Naive thymus-derived CD4-positive, alpha-beta T cell (primary cell): ENCODE measurements around the gene OPA1. TPM values are rescaled to one million over a fixed set of nuclear protein-coding genes. Genes with fewer than 3 reads are reported as not detected.

ENCODE experiments used
- ATAC-seq: fragments of 150-1000 bp; cut with Tn5 transposase; 2 replicates; pipeline ENCODE4 v1.10.0; 2021; ENCODE audit warnings: mild to moderate bottlenecking, moderate library complexity
- CTCF ChIA-PET: fragments of 350-600 bp; sonication (Branson Sonifier 250); formaldehyde crosslinking; loops from one replicate; lab custom pipeline; 2021; ENCODE audit warnings: antibody characterized with exemption; lab: Charles Lee
- POLR2A ChIA-PET: fragments of 350-600 bp; sonication (Branson Sonifier 250); formaldehyde crosslinking; loops from one replicate; lab custom pipeline; 2021; ENCODE audit warnings: antibody characterized with exemption, inconsistent platforms; lab: Charles Lee
- DNase-seq, 9 donors: peaks; one replicate each; pipeline versions ENCODE4 v3.0.0 to v3.0.0-alpha.2; 2020 to 2022; ENCODE audit warnings: mixed read lengths in 1 of 9
- H3K27ac ChIP-seq: one replicate; pipeline ENCODE4 v1.7.0; 2013; ENCODE audit warnings: mild to moderate bottlenecking, low read depth, low read length, moderate library complexity
- H3K27me3 ChIP-seq, 2 donors: one replicate each; pipeline ENCODE4 v1.7.0; 2013; ENCODE audit warnings: low read length in 2 of 2, mild to moderate bottlenecking in 2 of 2, moderate library complexity in 2 of 2; ENCODE audit not compliant: control insufficient read depth in 2 of 2, insufficient read depth in 2 of 2
- H3K36me3 ChIP-seq, 3 experiments: 1 replicate in 2 of 3; 2 replicates in 1 of 3; pipeline ENCODE4 v1.7.0; 2013; ENCODE audit warnings: low read length in 3 of 3, mild to moderate bottlenecking in 3 of 3, moderate library complexity in 1 of 3; ENCODE audit not compliant: insufficient read depth in 3 of 3, control insufficient read depth in 2 of 3
- H3K4me1 ChIP-seq, 2 donors: one replicate each; pipeline ENCODE4 v1.7.0; 2013; ENCODE audit warnings: low read length in 2 of 2, mild to moderate bottlenecking in 2 of 2, moderate library complexity in 1 of 2; ENCODE audit not compliant: control insufficient read depth in 2 of 2, insufficient read depth in 2 of 2
- H3K4me3 ChIP-seq: 2 replicates; pipeline ENCODE4 v1.7.0; 2013; ENCODE audit warnings: mild to moderate bottlenecking, low read length
- H3K9me3 ChIP-seq, 3 experiments: 1 replicate in 2 of 3; 2 replicates in 1 of 3; pipeline ENCODE4 v1.7.0; 2013; ENCODE audit warnings: low read length in 3 of 3; ENCODE audit not compliant: control insufficient read depth in 2 of 3
- H3K27ac Mint-ChIP-seq, 9 donors: one replicate each; pipeline ENCODE4 v1.8.0; 2020 to 2022; ENCODE audit warnings: mixed read lengths in 9 of 9, mild to moderate bottlenecking in 8 of 9, moderate library complexity in 5 of 9, inconsistent platforms in 2 of 9
- H3K27me3 Mint-ChIP-seq, 5 donors: one replicate each; pipeline ENCODE4 v1.8.0; 2021 to 2022; ENCODE audit warnings: mixed read lengths in 5 of 5, mild to moderate bottlenecking in 1 of 5
- H3K36me3 Mint-ChIP-seq, 5 donors: one replicate each; pipeline ENCODE4 v1.8.0; 2020 to 2022; ENCODE audit warnings: mixed read lengths in 5 of 5, mild to moderate bottlenecking in 3 of 5, inconsistent platforms in 1 of 5
- H3K4me1 Mint-ChIP-seq, 7 donors: one replicate each; pipeline ENCODE4 v1.8.0; 2020 to 2022; ENCODE audit warnings: mixed read lengths in 7 of 7, mild to moderate bottlenecking in 3 of 7, inconsistent platforms in 1 of 7
- H3K4me3 Mint-ChIP-seq, 10 donors: one replicate each; pipeline ENCODE4 v1.8.0; 2020 to 2022; ENCODE audit warnings: mild to moderate bottlenecking in 10 of 10, mixed read lengths in 10 of 10, moderate library complexity in 6 of 10, inconsistent platforms in 2 of 10
- H3K9me3 Mint-ChIP-seq, 11 donors: one replicate each; pipeline ENCODE4 v1.8.0; 2020 to 2022; ENCODE audit warnings: mixed read lengths in 11 of 11, mild to moderate bottlenecking in 4 of 11, inconsistent platforms in 1 of 11, moderate library complexity in 1 of 11
- intact Hi-C, 2 donors: fragments of 100-400 bp; cut with micrococcal nuclease; formaldehyde crosslinking; loops; one replicate each; pipeline ENCODE4 v1.15.1; 2023
- polyA plus RNA-seq, 2 donors: library from polyadenylated mRNA; unstranded; fragments of 300-500 nt; fragmentation: Illumina TruSeq; gene quantifications; one replicate each; pipeline ENCODE4 v1.2.3, GENCODE V29; 2021
- total RNA-seq, 6 experiments: library from RNA in 5 of 6; stranded (reverse) in 5 of 6; gene quantifications; 1 replicate in 5 of 6; 2 replicates in 1 of 6; pipeline ENCODE4 v1.2.3 and lab custom pipeline; 2021 to 2026

The OPA1 gene
- total and polyA plus RNA-seq, 7 experiments from 2014 or later = 22.9 to 70.0 (median 53.4) TPM

DNA sequence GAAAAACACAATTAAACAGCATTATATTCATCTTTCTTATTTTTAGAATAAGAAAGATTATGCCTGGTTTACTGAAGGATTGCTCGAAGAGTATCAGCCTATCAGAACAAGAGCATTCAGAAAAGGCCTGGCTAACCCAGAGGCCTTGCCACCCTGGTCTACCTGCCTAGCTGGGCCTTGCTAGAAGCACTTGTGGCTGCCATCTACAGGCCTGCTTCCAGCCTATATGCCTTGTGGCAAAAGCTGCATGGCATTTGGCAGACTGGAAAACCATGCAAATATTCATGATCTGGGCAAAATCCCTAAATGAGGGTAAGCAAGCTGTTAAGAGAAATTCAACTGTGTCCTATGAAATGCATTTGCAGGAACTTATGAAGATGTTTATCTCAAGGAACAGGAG, 29.0 kb upstream of the OPA1 start:
- ChIA-PET CTCF (no interaction called here), POLR2A (no interaction called here)
- Histone ChIP-seq H3K27ac (no peak overlapping the region), H3K9me3 (no peaks in the 10 kb centered on the region), H3K27me3 (no peaks in the 10 kb centered on the region), H3K36me3 (no peaks in the 10 kb centered on the region), H3K4me3 (no peak overlapping the region), H3K4me1 (no peaks in the 10 kb centered on the region)
- H3K27ac Mint-ChIP-seq = no peak overlapping the region
- H3K9me3 Mint-ChIP-seq = no peaks in the 10 kb centered on the region
- peaks cover 0 to 2% (median 0%) of the 10 kb centered on the region in 5 donors for H3K36me3 Mint-ChIP-seq
- DNase-seq (no peak), ATAC-seq (no peak)
- H3K4me1 Mint-ChIP-seq = no peaks in the 10 kb centered on the region
- H3K4me3 Mint-ChIP-seq = no peak overlapping the region
- no peaks in the 10 kb centered on the region for H3K27me3 Mint-ChIP-seq
- intact Hi-C loops = no loop called here

DNA sequence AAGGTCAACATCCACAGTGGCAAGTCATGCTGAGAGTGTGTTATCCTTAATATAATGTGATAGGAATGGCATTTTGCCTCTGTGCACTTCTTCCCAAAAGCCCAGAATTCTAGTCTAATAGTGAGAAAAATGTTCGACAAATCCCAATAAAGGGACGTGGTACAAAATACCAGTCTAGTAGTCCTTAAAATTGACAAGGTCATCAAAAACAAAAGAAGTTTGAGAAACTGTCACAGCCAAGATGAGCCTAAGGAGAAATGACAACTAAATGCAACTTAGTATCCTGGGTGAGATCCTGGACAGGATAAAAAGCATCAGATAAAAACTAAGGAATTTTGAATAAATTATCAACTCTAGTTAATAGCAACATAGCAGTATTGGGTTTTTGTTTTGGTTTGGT, 23.9 kb upstream of the OPA1 start:
- Histone ChIP-seq H3K27ac (no peak overlapping the region), H3K36me3 (no peaks in the 10 kb centered on the region), H3K4me1 (no peaks in the 10 kb centered on the region), H3K9me3 (no peaks in the 10 kb centered on the region), H3K4me3 (no peak overlapping the region), H3K27me3 (no peaks in the 10 kb centered on the region)
- Mint-ChIP-seq H3K36me3 (no peaks in the 10 kb centered on the region), H3K9me3 (no peaks in the 10 kb centered on the region), H3K27me3 (no peaks in the 10 kb centered on the region), H3K27ac (no peak overlapping the region), H3K4me1 (peaks cover 0 to 5% (median 0%) of the 10 kb centered on the region in 7 donors), H3K4me3 (no peak overlapping the region)
- no peak for DNase-seq
- intact Hi-C loops = no loop called here
- no peak for ATAC-seq
- POLR2A ChIA-PET = no interaction called here
- CTCF ChIA-PET = no interaction called here

DNA sequence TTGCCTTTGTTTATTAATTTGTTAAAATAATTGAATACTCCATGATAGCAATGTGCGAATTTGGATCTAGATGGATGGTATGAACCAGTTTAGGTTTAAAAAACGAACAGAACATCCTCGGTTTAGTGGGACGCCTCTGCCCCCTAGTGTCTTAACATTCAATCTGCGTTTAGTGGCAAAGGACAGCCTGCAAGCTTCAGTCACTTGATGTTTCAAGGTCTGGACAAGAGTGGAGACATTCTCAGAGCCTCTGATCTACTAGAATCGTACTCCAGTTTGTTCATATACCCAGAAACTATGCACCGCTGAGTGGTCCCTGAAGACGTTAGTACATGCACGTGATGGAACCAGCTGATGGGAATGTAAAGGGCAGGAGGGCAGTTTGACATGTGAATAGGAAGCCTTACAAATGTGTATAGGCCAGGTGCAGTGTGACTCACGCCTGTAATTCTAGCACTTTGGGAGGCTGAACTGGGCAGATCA, 20.5 kb upstream of the OPA1 start:
- Histone ChIP-seq H3K27ac (no peak overlapping the region), H3K36me3 (no peaks in the 10 kb centered on the region), H3K27me3 (no peaks in the 10 kb centered on the region), H3K4me3 (no peak overlapping the region), H3K9me3 (no peaks in the 10 kb centered on the region), H3K4me1 (no peaks in the 10 kb centered on the region)
- Mint-ChIP-seq H3K4me1 (peaks cover 0 to 5% (median 0%) of the 10 kb centered on the region in 7 donors), H3K4me3 (no peak overlapping the region), H3K9me3 (no peaks in the 10 kb centered on the region), H3K36me3 (no peaks in the 10 kb centered on the region), H3K27me3 (no peaks in the 10 kb centered on the region), H3K27ac (no peak overlapping the region)
- ATAC-seq = peak; percentile 79
- intact Hi-C loops = loop anchor here (1.0 to 10.0 kb wide), 8 partner anchors 111 to 1385 kb away; no protein-coding TSS in a partner anchor
- POLR2A ChIA-PET = no interaction called here
- peak in 8 of 9 donors; percentile 7 to 49 (median 43) for DNase-seq
- CTCF ChIA-PET = interaction anchor here (0.6 to 1.8 kb wide), 3 partner anchors 33 to 759 kb away, joined by 3 to 8 read pairs (median 3); no protein-coding TSS in a partner anchor

DNA sequence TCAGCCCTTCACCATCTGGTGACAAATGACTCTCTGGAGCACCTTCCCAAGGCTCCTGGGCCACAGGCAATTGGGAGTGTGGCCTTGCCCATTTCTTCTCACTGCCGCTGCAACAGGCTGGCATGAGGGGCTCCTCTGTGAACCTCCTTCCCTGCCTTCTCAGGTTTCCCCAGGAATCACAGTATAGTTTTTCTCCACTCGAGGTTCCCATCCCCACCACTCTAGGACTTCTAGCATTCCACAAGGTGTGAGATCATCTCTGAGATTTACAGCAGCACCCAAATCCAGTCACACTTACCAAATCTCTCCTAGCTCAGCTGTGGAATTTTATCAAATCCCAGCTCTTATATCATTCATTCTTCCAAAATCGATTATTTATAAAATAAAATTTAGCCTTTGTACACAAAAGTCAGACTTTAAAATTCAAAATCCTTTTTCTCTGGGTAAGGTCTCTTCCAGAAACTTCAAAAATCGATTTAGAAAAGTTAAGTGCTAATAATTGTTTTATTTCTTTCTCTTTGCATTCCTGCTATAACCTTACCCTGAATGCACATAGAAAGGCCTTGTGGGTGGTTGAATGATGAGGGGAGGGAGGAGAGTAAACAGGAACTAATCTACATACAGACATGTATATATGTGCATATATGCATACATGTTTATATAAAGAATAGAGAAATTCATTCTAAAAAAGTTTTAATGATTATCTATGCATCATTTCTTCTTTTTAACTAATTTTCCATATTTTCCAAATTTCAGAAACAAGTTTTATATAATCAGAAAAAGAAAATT, 19.4 kb upstream of the OPA1 start:
- ATAC-seq = no peak
- no peaks in the 10 kb centered on the region for H3K4me1 ChIP-seq
- Mint-ChIP-seq H3K36me3 (peaks cover 0 to 3% (median 0%) of the 10 kb centered on the region in 5 donors), H3K4me1 (peaks cover 0 to 5% (median 0%) of the 10 kb centered on the region in 7 donors), H3K9me3 (no peaks in the 10 kb centered on the region), H3K27ac (no peak overlapping the region), H3K27me3 (no peaks in the 10 kb centered on the region), H3K4me3 (no peak overlapping the region)
- POLR2A ChIA-PET = no interaction called here
- H3K27ac ChIP-seq = no peak overlapping the region
- CTCF ChIA-PET = interaction anchor here (0.7 to 1.8 kb wide), 2 partner anchors 118 to 761 kb away, joined by 4 to 8 read pairs; no protein-coding TSS in a partner anchor
- no peaks in the 10 kb centered on the region for H3K36me3 ChIP-seq
- intact Hi-C loops = loop anchor here (5.0 to 10.0 kb wide), 3 partner anchors 379 to 1386 kb away; no protein-coding TSS in a partner anchor
- no peaks in the 10 kb centered on the region for H3K9me3 ChIP-seq
- DNase-seq = no peak
- no peaks in the 10 kb centered on the region for H3K27me3 ChIP-seq
- H3K4me3 ChIP-seq = no peak overlapping the region

GRCh38 chr3:193574488-193575070, 18.4 kb upstream of the OPA1 start:
- CTCF ChIA-PET = no interaction called here
- Histone ChIP-seq H3K27ac (no peak overlapping the region), H3K4me3 (no peak overlapping the region), H3K4me1 (no peaks in the 10 kb centered on the region), H3K9me3 (no peaks in the 10 kb centered on the region), H3K36me3 (no peaks in the 10 kb centered on the region), H3K27me3 (no peaks in the 10 kb centered on the region)
- no peaks in the 10 kb centered on the region for H3K9me3 Mint-ChIP-seq
- no peak for DNase-seq
- peaks cover 0 to 5% (median 0%) of the 10 kb centered on the region in 7 donors for H3K4me1 Mint-ChIP-seq
- H3K36me3 Mint-ChIP-seq = peaks cover 0 to 10% (median 0%) of the 10 kb centered on the region in 5 donors
- POLR2A ChIA-PET = no interaction called here
- intact Hi-C loops = loop anchor here (5.0 to 10.0 kb wide), 3 partner anchors 380 to 1387 kb away; no protein-coding TSS in a partner anchor
- ATAC-seq = no peak
- no peak overlapping the region for H3K4me3 Mint-ChIP-seq
- no peaks in the 10 kb centered on the region for H3K27me3 Mint-ChIP-seq
- peak overlapping the region in 2 of 9 donors; percentile 47 for H3K27ac Mint-ChIP-seq

- Mint-ChIP-seq H3K27me3 (no peaks in the 10 kb centered on the region), H3K36me3 (peaks cover 3 to 9% (median 3%) of the 10 kb centered on the region in 5 donors), H3K4me1 (peaks cover 0 to 7% (median 4%) of the 10 kb centered on the region in 7 donors), H3K4me3 (no peak overlapping the region), H3K27ac (no peak overlapping the region), H3K9me3 (no peaks in the 10 kb centered on the region)
- CTCF ChIA-PET = no interaction called here
- H3K4me1 ChIP-seq = no peaks in the 10 kb centered on the region
- no peak overlapping the region for H3K27ac ChIP-seq
- H3K36me3 ChIP-seq = no peaks in the 10 kb centered on the region
- POLR2A ChIA-PET = interaction anchor here (0.7 kb wide), 1 partner anchor 57 kb away, joined by 3 read pairs; no protein-coding TSS in a partner anchor
- no peaks in the 10 kb centered on the region for H3K9me3 ChIP-seq
- no peak for DNase-seq
- ATAC-seq = no peak
- H3K4me3 ChIP-seq = no peak overlapping the region
- intact Hi-C loops = no loop called here
- no peaks in the 10 kb centered on the region for H3K27me3 ChIP-seq
Measured at GRCh38 chr3:193585530-193585929, 7.5 kb upstream of the OPA1 start.
